Hematopoietic multipotent progenitor cell treated with erythropoietin and hydrocortisone succinate and interleukin-3 and kit ligand, for 8 days (in vitro differentiated cells): ENCODE results near the gene ROCK2.

Experiments used
- DNase-seq: peaks from one replicate; pipeline ENCODE4 v3.0.0-alpha.2; 2015

ROCK2 gene

GRCh38 chr2:11144077-11144737, 200.2 kb downstream of the ROCK2 start:
- DNase-seq = no peak

GRCh38 chr2:11142987-11143386, 201.4 kb downstream of the ROCK2 start:
- no peak for DNase-seq

GRCh38 chr2:11142330-11142729, 202.1 kb downstream of the ROCK2 start:
- no peak for DNase-seq

- DNase-seq = no peak
Observed at GRCh38 chr2:11141319-11141718, 203.1 kb downstream of the ROCK2 start.

DNA sequence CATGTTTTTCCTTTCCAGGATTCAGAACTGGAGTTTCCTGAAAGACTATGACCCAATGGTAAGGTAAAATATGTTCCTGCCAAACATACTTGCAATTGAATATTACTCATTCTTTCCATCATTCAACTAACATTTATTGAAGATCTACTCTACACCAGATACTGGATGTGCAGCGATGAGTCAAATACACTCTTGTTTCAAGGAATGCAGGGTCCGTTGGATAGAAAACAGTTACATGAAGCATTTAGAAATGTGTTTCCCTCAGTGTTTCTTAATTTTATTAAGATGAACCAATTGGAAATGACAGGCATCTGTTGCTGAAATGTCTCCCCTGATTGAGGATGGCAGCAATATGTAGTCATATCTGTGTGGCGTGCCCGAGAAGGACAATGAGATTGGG, 203.9 kb downstream of the ROCK2 start:
- DNase-seq = no peak

DNA sequence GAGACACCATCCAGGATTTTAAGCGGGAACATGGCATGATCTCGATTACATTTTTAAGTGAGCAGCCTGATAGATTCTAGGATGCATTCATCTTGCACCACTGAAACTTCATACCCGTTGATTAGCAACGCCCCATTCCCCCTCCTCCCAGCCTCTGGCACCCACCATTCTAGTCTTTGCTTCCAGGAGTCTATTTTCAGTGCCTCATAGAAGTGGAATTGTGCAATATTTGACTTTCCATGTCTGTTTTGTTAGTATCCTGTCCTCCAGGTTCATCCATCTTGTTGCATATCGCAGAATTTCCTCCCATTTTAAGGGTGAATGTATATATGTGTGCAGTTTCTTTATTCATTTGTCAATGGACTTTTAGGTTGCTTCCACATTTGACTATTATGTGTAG, 210.1 kb downstream of the ROCK2 start:
- DNase-seq = no peak

- no peak for DNase-seq
Observed at GRCh38 chr2:11133936-11134320, 210.5 kb downstream of the ROCK2 start.

DNA sequence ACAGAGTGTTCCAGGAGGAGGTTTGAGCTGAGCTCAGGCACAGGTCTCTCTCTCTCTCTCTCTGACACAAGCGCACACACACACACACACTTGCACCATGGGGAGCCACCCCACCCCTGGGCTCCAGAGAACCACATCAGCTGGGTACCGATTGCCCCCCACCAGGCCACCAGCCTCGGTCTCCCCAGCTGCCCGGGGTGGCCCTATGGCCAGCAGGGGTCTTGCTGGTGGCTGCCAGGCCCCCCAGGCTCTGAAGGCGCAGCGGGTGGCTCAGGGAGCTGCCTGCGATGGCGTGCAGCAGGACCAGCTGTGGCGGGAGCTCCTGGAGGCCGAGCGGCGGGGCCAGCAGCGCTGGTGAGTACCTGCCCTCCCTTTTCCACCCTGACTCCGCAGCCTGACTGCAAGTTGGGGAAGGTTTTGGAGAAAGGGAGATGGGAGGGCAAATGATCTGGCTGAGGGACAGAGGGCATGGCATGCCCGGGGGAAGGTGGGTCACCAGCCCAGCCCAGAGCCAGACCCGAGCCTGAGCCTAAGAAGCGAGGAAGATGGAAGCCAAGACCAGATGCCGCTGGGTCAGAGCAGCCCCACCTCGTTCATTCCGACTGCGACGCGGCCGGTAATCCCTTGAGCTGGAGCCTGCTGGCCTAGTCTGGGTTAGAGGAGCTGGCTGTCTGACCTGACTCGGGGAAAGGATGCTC, 211.0 kb downstream of the ROCK2 start:
- no peak for DNase-seq

- DNase-seq = no peak
Observed at GRCh38 chr2:11132036-11132671, 212.3 kb downstream of the ROCK2 start.

- DNase-seq = no peak
Observed at GRCh38 chr2:11131166-11131920, 213.1 kb downstream of the ROCK2 start.
